Activated CD8-positive, alpha-beta memory T cell treated with anti-CD3 and anti-CD28 coated beads for 4 hours (primary cell): ENCODE data around the gene LCNL1.
"Not testable (repeated sequence)": the region's sequence is repeated elsewhere in the genome, so short reads cannot be mapped to it uniquely, and the experiment has no call there.

ENCODE experiments used
- DNase-seq, 2 donors: peaks; one replicate each; pipeline ENCODE4 v3.0.0-alpha.2; 2020; ENCODE audit warnings: low read depth in 2 of 2

Gene LCNL1

GRCh38 chr9:136994180-136994887, 11.5 kb downstream of the LCNL1 start:
- no peak for DNase-seq

GRCh38 chr9:136994888-136995230, 12.1 kb downstream of the LCNL1 start:
- no peak for DNase-seq

GRCh38 chr9:136995362-136995761, 12.6 kb downstream of the LCNL1 start:
- no peak for DNase-seq

DNA sequence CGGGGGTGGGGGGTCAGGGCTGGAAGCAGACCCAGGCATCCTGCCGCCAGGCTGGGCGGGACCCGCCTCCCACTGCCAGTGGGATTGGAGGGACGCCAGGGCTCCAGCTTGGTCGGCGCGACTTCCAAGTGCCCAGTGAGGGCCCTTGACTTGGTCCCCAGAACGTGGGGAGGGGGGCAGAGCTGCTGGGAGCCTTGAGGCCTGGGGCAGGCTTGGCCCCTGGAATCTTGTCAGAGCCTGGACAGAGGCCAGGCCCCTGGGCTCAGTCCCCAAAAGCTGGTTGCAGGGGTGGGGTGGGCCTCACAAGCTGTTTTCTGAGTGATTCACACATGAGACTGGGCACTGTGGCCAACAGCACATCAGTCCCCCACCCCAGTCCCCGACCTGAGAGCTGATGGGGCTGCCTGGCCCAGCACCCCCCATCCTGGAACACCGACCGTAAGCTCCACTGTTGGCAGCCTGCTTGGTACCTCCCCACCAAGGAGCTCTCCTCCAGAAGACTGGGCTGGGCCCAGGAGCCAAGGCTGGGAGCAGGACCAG, 13.0 kb downstream of the LCNL1 start:
- DNase-seq = no peak

DNA sequence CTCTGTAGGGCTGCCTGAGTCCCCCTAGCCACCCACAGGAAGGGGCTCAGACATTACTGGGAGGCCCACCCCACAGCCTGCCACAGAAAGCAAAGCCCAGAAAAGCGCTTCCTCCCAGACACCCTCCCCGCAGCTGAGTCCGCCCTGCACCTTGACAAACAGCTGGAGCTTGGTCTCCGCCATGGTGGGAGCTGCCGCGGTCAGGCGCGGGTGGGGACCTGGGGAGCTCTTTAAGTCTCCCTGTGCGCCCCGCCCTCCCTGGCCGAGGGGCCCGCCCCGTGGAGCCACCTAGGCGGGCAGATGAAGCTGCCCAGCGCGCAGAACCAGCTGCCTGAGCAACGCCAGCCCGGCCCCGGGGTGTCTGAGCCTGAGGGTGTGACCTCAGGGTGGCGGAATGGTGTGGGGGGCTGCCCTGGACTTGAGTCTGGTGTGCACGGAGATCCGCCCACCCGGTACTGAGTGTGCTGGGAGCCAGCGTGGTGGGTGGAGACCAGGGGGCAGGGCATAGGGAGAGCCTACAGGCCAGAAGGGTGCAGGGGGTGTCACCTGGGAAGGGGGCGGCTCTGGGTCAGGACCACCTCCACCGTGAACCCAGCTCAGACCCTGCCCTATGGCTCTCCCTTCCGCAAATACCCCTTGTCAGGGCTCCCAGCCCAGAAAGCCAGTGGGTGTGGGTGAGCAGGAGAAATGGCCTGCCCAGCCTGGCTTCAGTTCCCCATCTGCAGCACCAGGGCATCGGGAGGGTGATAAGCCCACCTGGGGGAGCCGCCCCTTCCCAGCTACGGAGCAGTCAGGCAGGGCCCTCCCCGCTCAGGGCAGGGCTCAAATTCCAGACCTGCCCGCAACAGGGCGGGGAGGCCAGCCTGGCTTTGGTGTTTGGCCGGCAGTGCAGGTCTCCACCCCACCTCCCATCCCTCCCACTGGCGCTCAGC, 13.8 kb downstream of the LCNL1 start, which contains the start of gene CLIC3:
TSS of gene CLIC3 (minus strand) at position 208 of the 932 bp plus-strand sequence. CDS start at position 183, 25 bp downstream.
- peak; percentile 16 to 45 for DNase-seq

- DNase-seq = no peak
Observed at GRCh38 chr9:136997371-136997770, 14.6 kb downstream of the LCNL1 start.

DNA sequence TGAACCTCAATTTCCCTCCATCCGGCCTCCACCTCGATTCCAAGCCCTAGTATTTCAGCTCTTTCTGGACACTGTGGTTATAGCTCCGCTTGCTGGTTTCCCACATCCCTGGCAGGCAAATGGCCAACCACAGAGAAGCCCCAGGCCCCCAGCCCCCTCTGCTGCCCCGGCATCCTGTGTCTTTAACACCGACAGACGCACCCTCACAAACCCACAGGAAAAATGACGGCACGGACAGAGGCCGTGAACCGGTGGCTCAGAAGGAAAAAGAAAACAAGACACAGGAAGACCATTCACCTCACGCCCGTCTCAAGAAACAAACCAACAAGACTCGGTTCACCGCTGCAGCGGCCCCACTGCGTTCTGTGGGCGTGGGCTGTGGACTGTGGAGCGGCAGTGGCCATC, 15.0 kb downstream of the LCNL1 start:
- DNase-seq = no peak

DNA sequence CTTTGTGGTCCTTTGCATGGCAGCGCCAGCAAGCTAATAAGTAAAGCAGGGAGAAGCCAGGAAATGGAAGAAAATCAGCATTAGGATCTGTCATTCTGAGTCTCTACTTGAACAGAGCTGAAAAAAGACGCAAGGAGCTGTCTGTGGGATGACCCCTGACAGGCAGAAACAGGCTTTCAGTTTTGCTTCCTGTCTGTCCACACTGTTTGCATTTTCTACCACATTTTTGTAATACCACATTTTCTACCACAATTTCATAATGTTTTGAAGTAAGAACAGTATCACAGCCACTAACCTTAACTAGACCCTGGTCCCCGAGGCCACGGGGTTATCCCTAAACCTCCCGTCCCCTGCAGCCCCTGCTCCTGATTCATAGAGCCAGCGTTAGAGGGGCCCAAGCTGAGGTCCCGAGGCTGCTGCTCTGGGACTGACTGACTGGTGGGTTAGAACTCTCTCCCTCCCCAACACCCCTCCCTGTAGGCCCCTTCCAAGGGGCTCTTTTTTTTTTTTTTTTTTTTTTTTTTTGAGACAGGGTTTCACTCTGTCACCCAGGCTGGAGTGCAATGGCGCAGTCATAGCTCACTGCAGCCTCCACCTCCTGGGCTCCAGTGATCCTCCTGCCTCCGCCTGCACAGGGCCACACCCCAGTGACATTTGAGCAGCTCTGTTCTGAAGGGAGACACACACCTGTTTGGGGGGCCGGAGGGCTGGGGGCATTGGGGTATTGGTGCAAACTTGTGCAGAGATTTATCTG, 17.6 kb downstream of the LCNL1 start:
- DNase-seq = no peak

DNA sequence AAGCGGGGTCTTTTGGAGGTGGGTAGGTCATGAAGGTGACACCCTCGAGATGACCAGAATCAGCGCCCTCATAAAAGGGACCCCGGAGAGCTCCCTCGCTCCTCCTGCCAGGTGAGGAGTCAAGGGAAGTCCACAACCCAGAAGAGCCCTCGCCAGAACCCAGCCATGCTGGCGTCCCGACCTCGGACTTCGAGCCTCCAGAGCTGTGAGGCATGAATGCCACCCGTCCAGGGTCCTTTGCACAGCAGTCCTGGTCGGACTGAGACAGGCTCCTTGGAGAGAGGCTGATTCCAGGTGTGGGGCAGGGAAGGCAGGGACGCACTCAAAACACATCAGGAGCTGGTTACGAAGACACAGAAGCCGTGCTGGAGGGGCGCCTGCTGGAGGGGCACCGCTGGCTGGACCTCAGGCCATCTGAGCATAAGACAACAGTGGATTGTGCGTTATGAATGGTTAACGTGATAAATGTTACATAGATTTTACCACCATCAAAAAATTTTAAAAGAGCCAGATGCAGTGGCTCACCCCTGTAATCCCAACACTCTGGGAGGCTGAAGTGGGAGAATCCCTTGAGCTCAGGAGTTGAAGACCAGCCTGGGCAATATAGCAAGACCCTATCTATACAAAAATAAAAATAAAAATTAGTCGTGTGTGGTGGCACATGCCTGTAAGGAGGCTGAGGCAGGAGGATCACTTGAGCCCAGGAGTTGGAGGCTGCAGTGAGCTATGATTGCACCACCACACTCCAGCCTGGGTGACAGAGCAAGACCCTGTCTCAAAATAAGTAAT, 19.3 kb downstream of the LCNL1 start:
- no peak for DNase-seq

DNA sequence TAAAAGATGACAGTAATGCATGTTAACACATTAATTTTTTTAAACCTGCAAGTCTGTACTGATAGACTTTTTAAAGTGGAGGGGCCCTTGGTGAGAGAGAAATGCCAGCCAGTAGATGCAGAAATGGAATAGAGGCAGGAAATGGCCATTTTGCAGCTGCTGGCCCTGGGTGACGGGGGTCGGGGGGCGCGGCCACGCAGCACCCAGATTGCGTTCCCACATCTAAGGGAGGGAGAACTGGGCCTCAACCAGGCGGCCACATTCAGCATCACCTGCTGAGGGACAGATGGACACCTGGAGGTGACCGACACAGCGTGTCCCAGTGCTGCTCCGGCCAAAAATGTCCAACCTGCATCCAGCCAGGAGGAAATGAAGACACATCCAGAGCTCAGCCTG, 19.9 kb downstream of the LCNL1 start:
- DNase-seq = no peak

DNA sequence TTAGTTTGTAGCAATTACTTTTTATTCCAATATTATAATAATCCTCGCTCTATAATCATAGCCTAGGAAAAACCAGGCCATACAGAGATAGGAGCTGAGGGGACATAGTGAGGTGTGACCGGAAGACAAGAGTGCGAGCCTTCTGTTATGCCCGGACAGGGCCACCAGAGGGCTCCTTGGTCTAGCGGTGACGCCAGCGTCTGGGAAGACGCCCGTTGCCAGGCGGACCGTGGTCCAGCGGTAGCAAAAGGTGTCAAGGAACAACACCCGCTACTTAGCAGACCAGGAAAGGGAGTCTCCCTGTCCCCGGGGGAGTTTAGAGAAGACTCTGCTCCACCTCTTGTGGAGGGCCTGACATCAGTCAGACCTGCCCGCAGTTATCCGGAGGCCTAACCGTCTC, 21.5 kb downstream of the LCNL1 start:
- not testable (repeated sequence) for DNase-seq

DNA sequence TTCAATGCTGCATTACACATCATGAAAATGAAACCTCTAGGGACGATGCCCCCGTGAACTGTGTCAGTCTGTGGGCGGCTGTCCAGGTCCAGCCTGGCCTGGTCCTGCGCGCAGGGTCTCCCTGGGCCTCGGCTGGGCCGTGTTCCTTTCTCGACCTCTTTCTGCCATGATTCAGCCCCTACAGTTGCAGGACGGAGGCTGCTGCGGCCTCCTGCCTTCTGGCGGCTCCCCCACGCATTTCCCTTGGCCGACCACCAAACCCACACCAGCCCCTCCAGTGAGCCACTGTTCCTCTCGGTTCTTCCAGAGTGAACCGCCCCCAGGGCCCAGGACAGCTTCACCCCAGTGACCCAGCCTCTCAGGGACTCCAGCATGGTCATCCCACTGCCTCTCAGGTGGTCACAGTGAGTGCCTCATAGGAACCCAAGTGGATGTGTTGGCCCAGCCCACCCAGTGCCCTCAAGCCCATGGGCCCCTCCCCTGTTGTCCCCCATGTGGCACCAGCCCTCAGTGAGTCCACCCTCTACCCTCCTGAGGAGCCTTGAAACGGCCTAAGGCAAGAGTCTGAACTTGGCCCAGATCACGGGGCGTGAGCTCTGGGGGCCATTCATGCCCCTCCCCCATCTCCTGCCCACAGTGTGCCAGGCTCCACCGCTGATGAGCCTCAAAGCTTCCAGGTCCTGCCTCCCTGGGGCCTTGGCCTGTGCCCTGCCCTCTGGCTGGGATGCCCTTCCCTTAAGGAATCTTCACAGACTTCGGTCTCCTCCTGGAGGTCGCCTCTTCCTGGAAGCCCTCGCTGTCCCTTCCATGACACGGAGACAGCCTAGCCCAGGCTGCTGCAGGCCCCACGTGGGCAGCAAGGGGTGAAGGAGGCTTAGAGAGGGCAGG, 23.6 kb downstream of the LCNL1 start:
- no peak for DNase-seq

- DNase-seq = no peak
Observed at GRCh38 chr9:137007108-137007815, 24.5 kb downstream of the LCNL1 start.

GRCh38 chr9:137007816-137008270, 25.1 kb downstream of the LCNL1 start:
- no peak for DNase-seq

GRCh38 chr9:137008312-137008711, 25.5 kb downstream of the LCNL1 start:
- DNase-seq = no peak

GRCh38 chr9:137009217-137009616, 26.4 kb downstream of the LCNL1 start:
- no peak for DNase-seq

DNA sequence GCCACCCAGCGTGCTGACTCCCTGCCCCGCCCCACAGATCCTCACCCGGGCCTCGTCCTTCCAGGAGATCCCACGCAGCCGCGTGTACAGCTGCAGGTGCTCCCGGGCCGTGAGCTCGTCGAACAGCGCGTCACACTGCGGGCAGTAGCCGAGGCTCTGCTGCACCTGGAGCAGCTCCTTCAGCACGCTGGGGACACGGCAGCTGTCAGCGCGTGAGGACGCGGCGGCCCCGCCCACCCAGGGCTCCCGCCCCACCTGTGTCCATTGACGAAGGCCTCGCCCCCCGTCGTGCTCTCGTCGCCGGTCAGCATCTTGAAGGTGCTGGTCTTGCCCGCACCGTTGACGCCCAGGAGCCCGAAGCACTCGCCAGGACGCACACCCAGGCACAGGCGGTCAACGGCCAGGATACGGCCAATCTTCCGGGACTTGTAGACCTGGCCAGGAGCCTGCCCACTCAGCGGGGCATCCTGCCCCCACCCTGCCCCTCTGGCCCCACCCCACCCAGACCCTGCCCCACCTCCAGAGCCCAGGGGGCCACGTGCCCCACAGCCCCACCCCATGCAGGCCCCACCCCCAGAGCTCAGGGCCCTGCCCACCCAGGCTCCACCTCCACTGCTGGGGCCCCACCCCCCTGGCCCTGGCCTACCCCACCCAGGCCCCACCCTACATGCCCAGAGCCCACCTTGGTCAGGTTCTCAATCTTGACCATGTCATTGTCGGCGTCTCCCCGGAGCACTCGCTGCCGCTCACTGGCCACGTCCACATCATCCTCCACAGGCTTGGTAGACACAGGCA, 27.3 kb downstream of the LCNL1 start:
- DNase-seq = no peak

- DNase-seq = no peak
Observed at GRCh38 chr9:137011156-137011555, 28.4 kb downstream of the LCNL1 start.
